HUES6 (cell line): ENCODE results near the gene SESN1.
A peak's percentile ranks its signal among the peaks of the same experiment; 100 is the strongest.
"Not testable (repeated sequence)": the region's sequence is repeated elsewhere in the genome, so short reads cannot be mapped to it uniquely, and the experiment has no call there.

Experiments
- H3K27ac ChIP-seq: 2 replicates; pipeline ENCODE4 v1.7.0; 2013; ENCODE audit warnings: low read depth, mild to moderate bottlenecking, low read length, inconsistent platforms
- H3K27me3 ChIP-seq: 2 replicates; pipeline ENCODE4 v1.6.1; 2013; ENCODE audit warnings: low read length; ENCODE audit not compliant: control insufficient read depth, insufficient read depth
- H3K36me3 ChIP-seq: 2 replicates; pipeline ENCODE4 v1.6.1; 2013; ENCODE audit warnings: low read length; ENCODE audit not compliant: control insufficient read depth, insufficient read depth
- H3K4me1 ChIP-seq: 2 replicates; pipeline ENCODE4 v1.6.1; 2013; ENCODE audit warnings: low read length; ENCODE audit not compliant: control insufficient read depth, insufficient read depth
- H3K4me3 ChIP-seq: 2 replicates; pipeline ENCODE4 v1.5.1; 2013; ENCODE audit warnings: low read depth, low read length
- H3K9ac ChIP-seq: one replicate; pipeline ENCODE4 v1.6.1; 2013; ENCODE audit warnings: mild to moderate bottlenecking, low read length
- H3K9me3 ChIP-seq: 2 replicates; pipeline ENCODE4 v1.6.1; 2013; ENCODE audit warnings: low read depth, low read length; ENCODE audit not compliant: control insufficient read depth, insufficient read depth

Gene SESN1

GRCh38 chr6:109118871-109119354, 24.3 kb upstream of the SESN1 start:
- no peaks in the 10 kb centered on the region for H3K36me3 ChIP-seq
- no peaks in the 10 kb centered on the region for H3K9me3 ChIP-seq
- H3K27me3 ChIP-seq, result no peaks in the 10 kb centered on the region
- H3K4me3 ChIP-seq, result no peak overlapping the region
- no peak overlapping the region for H3K9ac ChIP-seq
- H3K27ac ChIP-seq, result no peak overlapping the region
- H3K4me1 ChIP-seq, result no peaks in the 10 kb centered on the region

- H3K27me3 ChIP-seq, result no peaks in the 10 kb centered on the region
- H3K9ac ChIP-seq, result no peak overlapping the region
- no peaks in the 10 kb centered on the region for H3K36me3 ChIP-seq
- no peak overlapping the region for H3K27ac ChIP-seq
- no peaks in the 10 kb centered on the region for H3K9me3 ChIP-seq
- no peaks in the 10 kb centered on the region for H3K4me1 ChIP-seq
- no peak overlapping the region for H3K4me3 ChIP-seq
These were observed 23.7 kb upstream of the SESN1 start for GRCh38 chr6:109118337-109118736.

- H3K36me3 ChIP-seq, result no peaks in the 10 kb centered on the region
- H3K4me3 ChIP-seq, result no peak overlapping the region
- no peaks in the 10 kb centered on the region for H3K4me1 ChIP-seq
- no peak overlapping the region for H3K9ac ChIP-seq
- H3K9me3 ChIP-seq, result no peaks in the 10 kb centered on the region
- no peaks in the 10 kb centered on the region for H3K27me3 ChIP-seq
- H3K27ac ChIP-seq, result no peak overlapping the region
These were observed 22.8 kb upstream of the SESN1 start for GRCh38 chr6:109117346-109118035.

GRCh38 chr6:109112663-109113062, 18.0 kb upstream of the SESN1 start:
- H3K9ac ChIP-seq, H3K4me3 ChIP-seq, H3K27me3 ChIP-seq: not testable (repeated sequence)

GRCh38 chr6:109109663-109110062, 15.0 kb upstream of the SESN1 start:
- not testable (repeated sequence) for H3K4me1 ChIP-seq, H3K9me3 ChIP-seq, H3K27me3 ChIP-seq, H3K9ac ChIP-seq, H3K4me3 ChIP-seq, H3K36me3 ChIP-seq, H3K27ac ChIP-seq

More at GRCh38 chr6:109112663-109113062, 18.0 kb upstream of the SESN1 start:
- not testable (repeated sequence) for H3K4me1 ChIP-seq, H3K36me3 ChIP-seq, H3K27ac ChIP-seq, H3K9me3 ChIP-seq

- no peak overlapping the region for H3K27ac ChIP-seq
- H3K27me3 ChIP-seq, result no peaks in the 10 kb centered on the region
- H3K9me3 ChIP-seq, result no peaks in the 10 kb centered on the region; the same call in 1 of the 2 replicates
- H3K36me3 ChIP-seq, result no peaks in the 10 kb centered on the region
- no peak overlapping the region for H3K4me3 ChIP-seq
- H3K4me1 ChIP-seq, result no peaks in the 10 kb centered on the region
- no peak overlapping the region for H3K9ac ChIP-seq
These were observed 11.0 kb upstream of the SESN1 start for GRCh38 chr6:109105681-109106080.

- Histone ChIP-seq H3K36me3 (no peaks in the 10 kb centered on the region), H3K9ac (no peak overlapping the region), H3K27me3 (no peaks in the 10 kb centered on the region), H3K9me3 (no peaks in the 10 kb centered on the region), H3K4me1 (no peaks in the 10 kb centered on the region), H3K27ac (no peak overlapping the region), H3K4me3 (no peak overlapping the region)
These were observed 9.9 kb upstream of the SESN1 start for GRCh38 chr6:109104512-109104911.

GRCh38 chr6:109103942-109104341, 9.3 kb upstream of the SESN1 start:
- Histone ChIP-seq H3K36me3 (no peaks in the 10 kb centered on the region), H3K4me3 (no peak overlapping the region), H3K27ac (no peak overlapping the region), H3K4me1 (no peaks in the 10 kb centered on the region), H3K9ac (no peak overlapping the region), H3K27me3 (no peaks in the 10 kb centered on the region), H3K9me3 (no peaks in the 10 kb centered on the region)

- no peak overlapping the region for H3K27ac ChIP-seq
These were observed 8.1 kb upstream of the SESN1 start for GRCh38 chr6:109102762-109103161.

GRCh38 chr6:109097661-109098060, 3.0 kb upstream of the SESN1 start:
- Histone ChIP-seq H3K36me3 (no peaks in the 10 kb centered on the region), H3K9ac (no peak overlapping the region), H3K9me3 (no peaks in the 10 kb centered on the region), H3K27me3 (no peaks in the 10 kb centered on the region), H3K4me3 (no peak overlapping the region), H3K27ac (no peak overlapping the region), H3K4me1 (no peaks in the 10 kb centered on the region)

More at GRCh38 chr6:109102762-109103161, 8.1 kb upstream of the SESN1 start:
- Histone ChIP-seq H3K4me1 (no peaks in the 10 kb centered on the region), H3K9ac (no peak overlapping the region), H3K9me3 (no peaks in the 10 kb centered on the region), H3K36me3 (no peaks in the 10 kb centered on the region), H3K4me3 (no peak overlapping the region), H3K27me3 (no peaks in the 10 kb centered on the region)

- Histone ChIP-seq H3K36me3 (no peaks in the 10 kb centered on the region), H3K9ac (no peak overlapping the region), H3K27me3 (no peaks in the 10 kb centered on the region), H3K4me1 (no peaks in the 10 kb centered on the region), H3K27ac (no peak overlapping the region), H3K9me3 (no peaks in the 10 kb centered on the region), H3K4me3 (peak overlapping the region; percentile 75)
These were observed 1.6 kb upstream of the SESN1 start for GRCh38 chr6:109096208-109096607.

GRCh38 chr6:109095835-109096084, 1.1 kb upstream of the SESN1 start:
- no peaks in the 10 kb centered on the region for H3K4me1 ChIP-seq
- 0 out of 2 replicates have a peak overlapping the region, but pooled peaks have one; percentile 0 for H3K27ac ChIP-seq
- no peaks in the 10 kb centered on the region for H3K27me3 ChIP-seq
- H3K9me3 ChIP-seq, result no peaks in the 10 kb centered on the region
- H3K9ac ChIP-seq, result peak overlapping the region; percentile 88
- H3K36me3 ChIP-seq, result no peaks in the 10 kb centered on the region
- peak overlapping the region; percentile 75 for H3K4me3 ChIP-seq
